Measurements from ENCODE around the gene TEDC1.

The TEDC1 gene

GRCh38 chr14:105486163-105486973 lies 4.7 kb upstream of the TEDC1 start, which contains the start of gene CRIP1:
Gene CRIP1 (plus strand): TSS chr14:105486886. CDS start chr14:105487260, 374 bp downstream.
- DNase-seq (ENCODE audit: low read depth): no peak

GRCh38 chr14:105486974-105487448 lies 4.0 kb upstream of the TEDC1 start:
- DNase-seq (ENCODE audit: low read depth): no peak

- DNase-seq (ENCODE audit: low read depth): no peak
Observed at GRCh38 chr14:105487449-105487985, 3.5 kb upstream of the TEDC1 start.

- DNase-seq (ENCODE audit: low read depth): no peak
Observed at GRCh38 chr14:105487986-105488777, 2.9 kb upstream of the TEDC1 start.

- no peak for DNase-seq (ENCODE audit: low read depth)
Observed at GRCh38 chr14:105488781-105489541, 2.1 kb upstream of the TEDC1 start.

GRCh38 chr14:105489542-105490266 lies 1.3 kb upstream of the TEDC1 start:
- peak; percentile 80 for DNase-seq (ENCODE audit: low read depth)

- no peak for DNase-seq (ENCODE audit: low read depth)
Observed at GRCh38 chr14:105490267-105490571, 827 bp upstream of the TEDC1 start.

GRCh38 chr14:105491366-105491973 lies 424 bp downstream of the TEDC1 start:
- DNase-seq (ENCODE audit: low read depth): peak; percentile 77

GRCh38 chr14:105492031-105492970 lies 1.3 kb downstream of the TEDC1 start:
- no peak for DNase-seq (ENCODE audit: low read depth)

- no peak for DNase-seq (ENCODE audit: low read depth)
Observed at GRCh38 chr14:105492971-105493871, 2.2 kb downstream of the TEDC1 start.

GRCh38 chr14:105493921-105494605 lies 3.0 kb downstream of the TEDC1 start:
- no peak for DNase-seq (ENCODE audit: low read depth)

GRCh38 chr14:105494606-105494929 lies 3.5 kb downstream of the TEDC1 start:
- DNase-seq (ENCODE audit: low read depth): no peak

- DNase-seq (ENCODE audit: low read depth): no peak
Observed at GRCh38 chr14:105495101-105495989, 4.3 kb downstream of the TEDC1 start.

GRCh38 chr14:105495990-105496830 lies 5.2 kb downstream of the TEDC1 start:
- DNase-seq (ENCODE audit: low read depth): no peak

- DNase-seq (ENCODE audit: low read depth): no peak
Observed at GRCh38 chr14:105496831-105497591, 6.0 kb downstream of the TEDC1 start.
